IMR-90 (cell line): Measurements from ENCODE around the gene SH3BP2. TPM values are rescaled to one million over a fixed set of nuclear protein-coding genes. Genes with fewer than 3 reads are reported as not detected.
A peak's percentile ranks its signal among the peaks of the same experiment; 100 is the strongest.

Experiments
- ATAC-seq: fragments of 200-7000 bp; cut with Tn5 transposase; 2 replicates; pipeline ENCODE4 v1.9.1; 2020; ENCODE audit warnings: low read depth, mild to moderate bottlenecking, moderate library complexity
- BruUV-seq: library from RNA; stranded (reverse); fragments of 400-500 nt; replicated peaks from 2 replicates; lab custom pipeline; 2021; lab: Mats Ljungman, UMichigan
- CTCF ChIA-PET: fragments of 300-600 bp; formaldehyde crosslinking; extraction: SDS; loops from one replicate; lab custom pipeline; 2021; ENCODE audit warnings: antibody characterized with exemption; lab: Yijun Ruan, JAX
- POLR2A ChIA-PET: fragments of 300-600 bp; sonication (Branson Sonifier 250); formaldehyde crosslinking; loops from one replicate; lab custom pipeline; 2022; ENCODE audit warnings: antibody characterized with exemption; ENCODE audit not compliant: unreplicated experiment; lab: Charles Lee
- DNase-seq: peaks from one replicate; pipeline ENCODE4 v3.0.0; 2013
- H2AFZ ChIP-seq: replicated peaks from 2 replicates; pipeline ENCODE3; 2013; ENCODE audit warnings: low read length, mild to moderate bottlenecking; ENCODE audit not compliant: poor library complexity
- H2AK5ac ChIP-seq: 2 replicates; pipeline ENCODE4 v1.6.1; 2013; ENCODE audit warnings: low read depth, low read length, inconsistent platforms
- H2AK9ac ChIP-seq: replicated peaks from 2 replicates; pipeline ENCODE3; 2013; ENCODE audit warnings: mild to moderate bottlenecking, low read depth, low read length, moderate library complexity; ENCODE audit not compliant: poor library complexity
- H2BK120ac ChIP-seq: 2 replicates; pipeline ENCODE4 v1.6.1; 2013; ENCODE audit warnings: low read depth, low read length, inconsistent platforms
- H2BK15ac ChIP-seq: 3 replicates; pipeline ENCODE4 v1.6.1; 2013; ENCODE audit warnings: low read depth, low read length, inconsistent platforms
- H2BK20ac ChIP-seq: 2 replicates; pipeline ENCODE4 v1.6.1; 2013; ENCODE audit warnings: low read depth, mild to moderate bottlenecking, inconsistent platforms, low read length, moderate library complexity
- H2BK5ac ChIP-seq: 2 replicates; pipeline ENCODE4 v1.6.1; 2013; ENCODE audit warnings: mild to moderate bottlenecking, low read depth, low read length, inconsistent platforms; ENCODE audit not compliant: poor library complexity, severe bottlenecking
- H3K14ac ChIP-seq: replicated peaks from 2 replicates; pipeline ENCODE4 v1.6.1; 2013; ENCODE audit warnings: low read depth, low read length, inconsistent platforms
- H3K18ac ChIP-seq: 2 replicates; pipeline ENCODE4 v1.6.1; 2013; ENCODE audit warnings: low read depth, low read length, control low read depth
- H3K23ac ChIP-seq: 2 replicates; pipeline ENCODE4 v1.6.1; 2013; ENCODE audit warnings: low read depth, low read length, inconsistent platforms
- H3K27ac ChIP-seq: 2 replicates; pipeline ENCODE4 v1.5.1; 2013; ENCODE audit warnings: mild to moderate bottlenecking, control low read depth, low read length; ENCODE audit not compliant: insufficient read depth
- H3K27me3 ChIP-seq: 2 replicates; pipeline ENCODE4 v1.6.1; 2013; ENCODE audit warnings: low read length; ENCODE audit not compliant: control insufficient read depth, insufficient read depth
- H3K36me3 ChIP-seq: 2 replicates; pipeline ENCODE4 v1.6.1; 2013; ENCODE audit warnings: low read length, mixed read lengths; ENCODE audit not compliant: control insufficient read depth, insufficient read depth
- H3K4ac ChIP-seq: 2 replicates; pipeline ENCODE4 v1.6.1; 2013; ENCODE audit warnings: low read depth, low read length, inconsistent platforms
- H3K4me1 ChIP-seq: 2 replicates; pipeline ENCODE4 v1.6.1; 2013; ENCODE audit warnings: low read length, mixed read lengths; ENCODE audit not compliant: control insufficient read depth, insufficient read depth
- H3K4me2 ChIP-seq: 2 replicates; pipeline ENCODE4 v1.6.1; 2013; ENCODE audit warnings: low read depth, mild to moderate bottlenecking, control low read depth, low read length, moderate library complexity
- H3K4me3 ChIP-seq: 2 replicates; pipeline ENCODE4 v1.5.1; 2013; ENCODE audit warnings: low read depth, mild to moderate bottlenecking, control low read depth, low read length, moderate library complexity; ENCODE audit not compliant: insufficient read depth
- H3K56ac ChIP-seq: 2 replicates; pipeline ENCODE4 v1.6.1; 2013; ENCODE audit warnings: low read length, inconsistent platforms; ENCODE audit not compliant: insufficient read depth; ENCODE audit errors: extremely low read depth
- H3K79me1 ChIP-seq, 2 experiments: 2 replicates each; pipeline ENCODE4 v1.6.1; 2013; ENCODE audit warnings: low read length in 2 of 2, inconsistent platforms in 1 of 2, low read depth in 1 of 2
- H3K9ac ChIP-seq: 2 replicates; pipeline ENCODE4 v1.6.1; 2013; ENCODE audit warnings: low read depth, low read length, control low read depth
- H3K9me1 ChIP-seq: 2 replicates; pipeline ENCODE4 v1.6.1; 2013; ENCODE audit warnings: low read length, inconsistent platforms; ENCODE audit not compliant: insufficient read depth
- H3K9me3 ChIP-seq: 2 replicates; pipeline ENCODE4 v1.6.1; 2013; ENCODE audit warnings: low read length; ENCODE audit not compliant: control insufficient read depth, insufficient read depth
- H4K20me1 ChIP-seq: 2 replicates; pipeline ENCODE4 v1.6.1; 2013; ENCODE audit warnings: low read length, inconsistent platforms; ENCODE audit not compliant: insufficient read depth
- H4K5ac ChIP-seq: 2 replicates; pipeline ENCODE4 v1.6.1; 2013; ENCODE audit warnings: mild to moderate bottlenecking, low read depth, low read length, control low read depth
- H4K8ac ChIP-seq, 2 experiments: 2 replicates each; pipeline ENCODE4 v1.6.1; 2013; ENCODE audit warnings: low read depth in 2 of 2, low read length in 2 of 2, control low read depth in 1 of 2, inconsistent platforms in 1 of 2
- H4K91ac ChIP-seq: 2 replicates; pipeline ENCODE4 v1.6.1; 2013; ENCODE audit warnings: low read depth, low read length, inconsistent platforms; ENCODE audit not compliant: insufficient read depth
- BHLHE40 ChIP-seq: fragments of 150-350 bp; IDR thresholded peaks from 2 replicates; pipeline ENCODE4 v1.6.1; 2016; ENCODE audit warnings: mild to moderate bottlenecking, low read depth, low read length
- CEBPB ChIP-seq: IDR thresholded peaks from 2 replicates; pipeline ENCODE4 v1.6.1; 2012; ENCODE audit warnings: low read depth, low read length, improper control_type of control experiment
- CHD1 ChIP-seq: IDR thresholded peaks from 2 replicates; pipeline ENCODE4 v1.6.1; 2012; ENCODE audit warnings: low read depth, low read length, improper control_type of control experiment
- CTCF ChIP-seq: conservative IDR thresholded peaks from 2 replicates; pipeline ENCODE4 v1.5.1; 2012; ENCODE audit warnings: mild to moderate bottlenecking, low read depth, low read length, improper control_type of control experiment
- FOS ChIP-seq: fragments of 150-350 bp; IDR thresholded peaks from 2 replicates; pipeline ENCODE4 v1.6.1; 2016; ENCODE audit warnings: low read depth, low read length
- MAFK ChIP-seq: IDR thresholded peaks from 2 replicates; pipeline ENCODE4 v1.6.1; 2012; ENCODE audit warnings: low read depth, low read length, improper control_type of control experiment
- MAZ ChIP-seq: IDR thresholded peaks from 2 replicates; pipeline ENCODE4 v1.6.1; 2012; ENCODE audit warnings: low read depth, mild to moderate bottlenecking, low read length, improper control_type of control experiment, moderate library complexity, borderline replicate concordance
- MXI1 ChIP-seq: IDR thresholded peaks from 2 replicates; pipeline ENCODE4 v1.6.1; 2012; ENCODE audit warnings: low read depth, mild to moderate bottlenecking, low read length, moderate library complexity, borderline replicate concordance
- NFE2L2 ChIP-seq: fragments of 150-350 bp; IDR thresholded peaks from 2 replicates; pipeline ENCODE4 v1.6.1; 2016; ENCODE audit warnings: low read depth, mild to moderate bottlenecking, low read length
- POLR2A ChIP-seq: IDR thresholded peaks from 2 replicates; pipeline ENCODE4 v1.6.1; 2012; ENCODE audit warnings: mild to moderate bottlenecking, low read depth, low read length
- RAD21 ChIP-seq: IDR thresholded peaks from 2 replicates; pipeline ENCODE4 v1.6.1; 2012; ENCODE audit warnings: low read length, improper control_type of control experiment
- RCOR1 ChIP-seq: IDR thresholded peaks from 2 replicates; pipeline ENCODE4 v1.6.1; 2012; ENCODE audit warnings: mild to moderate bottlenecking, low read length, improper control_type of control experiment; ENCODE audit not compliant: insufficient replicate concordance
- RFX5 ChIP-seq: IDR thresholded peaks from 2 replicates; pipeline ENCODE4 v1.8.0; 2012; ENCODE audit warnings: low read depth, mild to moderate bottlenecking, low read length, moderate library complexity
- SMC3 ChIP-seq: fragments of 150-350 bp; IDR thresholded peaks from 2 replicates; pipeline ENCODE4 v1.6.1; 2016; ENCODE audit warnings: low read depth, mild to moderate bottlenecking, antibody characterized with exemption, low read length, moderate library complexity
- USF2 ChIP-seq: fragments of 150-350 bp; IDR thresholded peaks from 2 replicates; pipeline ENCODE4 v1.6.1; 2017; ENCODE audit warnings: mild to moderate bottlenecking, antibody characterized with exemption, low read length, low read depth
- WGBS, 2 experiments: methylation state at CpG; one replicate each; pipeline versions ENCODE4 v1.1.5 to v1.1.7; 2013; ENCODE audit warnings: missing lambda C conversion rate in 2 of 2; ENCODE audit not compliant: insufficient read length in 1 of 2; ENCODE audit errors: extremely low coverage in 2 of 2; 5-methylcytosine and 5-hydroxymethylcytosine counted together
- dilution Hi-C: fragments of 300-500 bp; cut with HindIII; formaldehyde crosslinking; loops from one replicate; pipeline ENCODE4 v1.14.3; 2018; ENCODE audit warnings: low sequenced_read_pairs; ENCODE audit not compliant: unreplicated experiment
- in situ Hi-C: fragments of 300-500 bp; cut with MboI; formaldehyde crosslinking; loops from 3 replicates; pipeline ENCODE4 v1.14.3; 2019; ENCODE audit warnings: low sequenced_read_pairs, inconsistent platforms, mixed read lengths
- intact Hi-C: fragments of 100-400 bp; cut with micrococcal nuclease; formaldehyde crosslinking; loops from 2 replicates; pipeline ENCODE4 v1.10.0; 2022
- polyA plus RNA-seq, 3 experiments: library from polyadenylated mRNA; depleted of rRNA; stranded (reverse); fragments of >200 nt; gene quantifications; 2 replicates each; pipeline ENCODE4 v1.2.3, GENCODE V29; 2012; ENCODE audit warnings: low replicate concordance in 1 of 3
- total RNA-seq: library from RNA; depleted of rRNA; stranded (reverse); fragments of >200 nt; gene quantifications from 2 replicates; pipeline ENCODE4 v1.2.3, GENCODE V29; 2012
- TF ChIP-seq, protein P1 (sequence below): fragments of 150-350 bp; IDR thresholded peaks from 2 replicates; pipeline ENCODE4 v1.6.1; 2016; ENCODE audit warnings: low read depth, mild to moderate bottlenecking, low read length, moderate library complexity, borderline replicate concordance

SH3BP2 gene
- total and polyA plus RNA-seq, 2 of the 4 experiments (the other 2 are of a cell fraction) = 9.0 to 37.2 TPM

DNA sequence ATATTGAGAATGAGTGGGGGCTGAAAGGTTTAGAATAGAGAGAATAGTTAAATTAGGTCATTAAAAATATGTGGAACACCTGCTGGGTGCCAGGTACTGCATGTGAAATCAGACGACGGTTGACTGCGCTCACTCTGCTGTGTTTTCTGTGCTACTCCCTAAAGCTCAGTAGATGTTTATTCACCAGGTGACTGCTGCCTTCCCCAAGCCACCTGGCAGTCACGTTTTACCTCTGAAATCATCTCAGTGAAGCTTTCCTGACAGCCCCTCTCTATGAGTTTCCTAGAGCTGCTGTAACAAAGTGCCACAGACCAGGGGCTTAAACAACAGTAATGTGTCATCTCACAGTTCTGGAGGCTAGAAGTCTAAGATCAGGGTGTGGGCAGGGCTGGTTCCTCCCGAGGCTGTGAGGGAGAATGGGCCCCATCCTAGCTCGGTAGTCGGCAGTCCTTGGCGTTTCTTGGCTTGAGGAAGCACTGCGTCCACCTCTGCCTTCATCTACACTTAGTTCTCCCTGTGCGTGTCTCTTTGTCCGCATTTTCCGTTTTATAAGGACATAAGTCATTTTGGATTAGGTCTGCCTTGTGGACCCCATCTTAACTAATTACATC, 76.1 kb downstream of the SH3BP2 start:
- H2AK5ac ChIP-seq = peak overlapping the region; percentile 15; the same call in 1 of the 2 replicates
- no peak overlapping the region for H3K4me3 ChIP-seq
- no peak overlapping the region; a peak in 1 of 4 replicates for H4K8ac ChIP-seq
- H3K4me2 ChIP-seq = peak overlapping the region; percentile 75
- H2BK120ac ChIP-seq = no peak overlapping the region
- H3K9me3 ChIP-seq = no peaks in the 10 kb centered on the region
- no peak overlapping the region for H2AFZ ChIP-seq
- DNase-seq (no peak), ATAC-seq (no peak)
- H2BK20ac ChIP-seq = no peak overlapping the region
- BruUV-seq = no TSS peak
- peaks cover 74% of the 10 kb centered on the region for H4K20me1 ChIP-seq
- H3K9ac ChIP-seq = no peak overlapping the region
- H3K23ac ChIP-seq = peak overlapping the region; percentile 55
- TF ChIP-seq CEBPB (no peak), MAFK (no peak), CTCF (no peak), MAZ (no peak), RAD21 (no peak), FOS (no peak), NFE2L2 (no peak), POLR2A (no peak), RFX5 (no peak), CHD1 (no peak), SMC3 (no peak), RCOR1 (no peak), BHLHE40 (no peak), USF2 (no peak), MXI1 (no peak)
- TF ChIP-seq, protein P1, sequence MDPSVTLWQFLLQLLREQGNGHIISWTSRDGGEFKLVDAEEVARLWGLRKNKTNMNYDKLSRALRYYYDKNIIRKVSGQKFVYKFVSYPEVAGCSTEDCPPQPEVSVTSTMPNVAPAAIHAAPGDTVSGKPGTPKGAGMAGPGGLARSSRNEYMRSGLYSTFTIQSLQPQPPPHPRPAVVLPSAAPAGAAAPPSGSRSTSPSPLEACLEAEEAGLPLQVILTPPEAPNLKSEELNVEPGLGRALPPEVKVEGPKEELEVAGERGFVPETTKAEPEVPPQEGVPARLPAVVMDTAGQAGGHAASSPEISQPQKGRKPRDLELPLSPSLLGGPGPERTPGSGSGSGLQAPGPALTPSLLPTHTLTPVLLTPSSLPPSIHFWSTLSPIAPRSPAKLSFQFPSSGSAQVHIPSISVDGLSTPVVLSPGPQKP = no peak
- no peak overlapping the region for H4K5ac ChIP-seq
- ChIA-PET POLR2A (no interaction called here), CTCF (no interaction called here)
- dilution Hi-C loops (no loop called here), in situ Hi-C loops (no loop called here), intact Hi-C loops (no loop called here)
- peak overlapping the region; percentile 31; the same call in 1 of the 2 replicates for H3K27ac ChIP-seq
- H3K56ac ChIP-seq = no peak overlapping the region
- peaks cover 2% of the 10 kb centered on the region; the same call in 1 of the 2 replicates for H3K36me3 ChIP-seq
- peak overlapping the region; percentile 20; the same call in 1 of the 2 replicates for H3K14ac ChIP-seq
- no peak overlapping the region for H3K18ac ChIP-seq
- no peak overlapping the region for H4K91ac ChIP-seq
- no peak overlapping the region for H2AK9ac ChIP-seq
- H3K4me1 ChIP-seq = peaks cover 28% of the 10 kb centered on the region
- H3K4ac ChIP-seq = no peak overlapping the region
- WGBS, 2 experiments = 89% methylated on average over 3 of the region's 12 CpGs; no CpG with 5 or more reads in 1 of the 2 experiments
- H3K27me3 ChIP-seq = no peaks in the 10 kb centered on the region
- no peak overlapping the region for H2BK5ac ChIP-seq
- peaks cover 25% of the 10 kb centered on the region for H3K9me1 ChIP-seq
- H3K79me1 ChIP-seq = peaks cover 17 to 78% of the 10 kb centered on the region in 2 experiments
- 0 out of 3 replicates have a peak overlapping the region, but pooled peaks have one; percentile 16 for H2BK15ac ChIP-seq
